Hepatocyte (in vitro differentiated cells): ENCODE measurements around the gene CCDC187.

ENCODE experiments used
- EZH2 ChIP-seq: fragments of 200-600 bp; sonication (generic); IDR thresholded peaks from 2 replicates; pipeline ENCODE4 v1.6.1; 2016; ENCODE audit warnings: antibody characterized with exemption, mild to moderate bottlenecking, borderline replicate concordance
- TF ChIP-seq, protein P1 (sequence below): fragments of 200-600 bp; sonication (generic); IDR thresholded peaks from 2 replicates; pipeline ENCODE4 v1.5.1; 2016; ENCODE audit warnings: antibody characterized with exemption, mild to moderate bottlenecking; ENCODE audit not compliant: poor library complexity

- TF ChIP-seq, protein P1, sequence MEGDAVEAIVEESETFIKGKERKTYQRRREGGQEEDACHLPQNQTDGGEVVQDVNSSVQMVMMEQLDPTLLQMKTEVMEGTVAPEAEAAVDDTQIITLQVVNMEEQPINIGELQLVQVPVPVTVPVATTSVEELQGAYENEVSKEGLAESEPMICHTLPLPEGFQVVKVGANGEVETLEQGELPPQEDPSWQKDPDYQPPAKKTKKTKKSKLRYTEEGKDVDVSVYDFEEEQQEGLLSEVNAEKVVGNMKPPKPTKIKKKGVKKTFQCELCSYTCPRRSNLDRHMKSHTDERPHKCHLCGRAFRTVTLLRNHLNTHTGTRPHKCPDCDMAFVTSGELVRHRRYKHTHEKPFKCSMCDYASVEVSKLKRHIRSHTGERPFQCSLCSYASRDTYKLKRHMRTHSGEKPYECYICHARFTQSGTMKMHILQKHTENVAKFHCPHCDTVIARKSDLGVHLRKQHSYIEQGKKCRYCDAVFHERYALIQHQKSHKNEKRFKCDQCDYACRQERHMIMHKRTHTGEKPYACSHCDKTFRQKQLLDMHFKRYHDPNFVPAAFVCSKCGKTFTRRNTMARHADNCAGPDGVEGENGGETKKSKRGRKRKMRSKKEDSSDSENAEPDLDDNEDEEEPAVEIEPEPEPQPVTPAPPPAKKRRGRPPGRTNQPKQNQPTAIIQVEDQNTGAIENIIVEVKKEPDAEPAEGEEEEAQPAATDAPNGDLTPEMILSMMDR = no peak
- TF ChIP-seq EZH2 = no peak
These were observed 25.0 kb downstream of the CCDC187 start for GRCh38 chr9:136278894-136279293.
